Cardiac fibroblast (primary cell): ENCODE measurements around the gene WSCD1.

Experiments
- DNase-seq, 2 donors: peaks; one replicate each; pipeline versions ENCODE4 v3.0.0 to v3.0.0-alpha.2; 2010; ENCODE audit warnings: low read depth in 2 of 2
- H3K4me3 ChIP-seq, 2 donors: replicated peaks in 1 of 2; 1 replicate in 1 of 2; 2 replicates in 1 of 2; pipeline ENCODE4 v1.5.1; 2011; ENCODE audit warnings: low read depth in 2 of 2, low read length in 2 of 2, mild to moderate bottlenecking in 2 of 2, moderate library complexity in 1 of 2
- CTCF ChIP-seq: IDR thresholded peaks from one replicate; pipeline ENCODE4 v1.5.1; 2011; ENCODE audit warnings: low read depth, mild to moderate bottlenecking, low read length, inconsistent platforms

Gene WSCD1

GRCh38 chr17:6088141-6088540 is 18.0 kb downstream of the WSCD1 start:
- TF ChIP-seq CTCF: no peak
- DNase-seq: no peak
- H3K4me3 ChIP-seq: no peak overlapping the region

- TF ChIP-seq CTCF: no peak
- H3K4me3 ChIP-seq: no peak overlapping the region
- no peak for DNase-seq
These were observed 20.1 kb downstream of the WSCD1 start for GRCh38 chr17:6090253-6090652.

GRCh38 chr17:6092182-6092902 is 22.2 kb downstream of the WSCD1 start:
- no peak for TF ChIP-seq CTCF
- DNase-seq: no peak

GRCh38 chr17:6092903-6093468 is 22.8 kb downstream of the WSCD1 start:
- no peak overlapping the region for H3K4me3 ChIP-seq
- no peak for TF ChIP-seq CTCF
- DNase-seq: no peak

More at GRCh38 chr17:6092182-6092902, 22.2 kb downstream of the WSCD1 start:
- H3K4me3 ChIP-seq: no peak overlapping the region

- no peak for TF ChIP-seq CTCF
- no peak overlapping the region for H3K4me3 ChIP-seq
- no peak for DNase-seq
These were observed 24.3 kb downstream of the WSCD1 start for GRCh38 chr17:6094453-6094852.

- no peak for TF ChIP-seq CTCF
- no peak overlapping the region for H3K4me3 ChIP-seq
- DNase-seq: no peak
These were observed 24.7 kb downstream of the WSCD1 start for GRCh38 chr17:6094926-6095325.
